ENCODE results near the gene TCFL5.

TCFL5 gene

DNA sequence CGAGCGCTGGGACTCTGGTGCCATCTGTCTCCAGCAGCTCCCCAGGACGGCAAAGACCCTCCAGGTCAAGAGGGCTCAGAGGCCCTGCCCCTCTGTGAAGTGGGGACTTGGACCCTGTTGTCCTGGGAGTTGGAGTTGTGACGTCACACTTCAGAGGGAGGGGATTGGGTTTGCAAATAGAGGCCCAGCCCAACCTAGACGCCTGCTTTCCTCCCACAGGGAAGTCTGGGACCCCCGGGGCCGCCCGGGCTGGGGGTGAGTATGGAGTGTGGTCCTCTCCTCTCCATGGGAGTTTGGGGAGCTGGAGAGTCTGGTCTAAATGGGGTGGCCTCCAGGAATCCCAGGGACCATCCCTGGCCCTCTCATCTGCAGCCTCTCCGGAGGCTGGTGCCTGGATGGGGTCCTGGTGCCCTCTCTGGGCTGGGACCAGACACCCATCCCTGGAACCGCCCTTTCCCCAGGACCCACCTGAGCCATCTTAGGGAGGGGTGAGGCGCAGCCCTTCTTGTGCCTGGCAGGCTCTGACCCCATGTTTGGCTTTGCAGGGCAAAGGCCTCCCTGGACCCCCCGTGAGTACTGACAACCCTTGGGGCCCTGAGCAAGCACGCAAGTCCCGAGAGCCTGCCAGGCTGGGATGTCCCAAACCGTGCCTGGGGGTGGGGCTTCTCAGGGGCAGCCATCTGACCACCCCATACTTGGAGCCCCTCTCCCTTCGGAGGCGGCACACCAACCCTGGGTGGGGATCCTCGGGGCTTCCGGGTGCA lies 40.5 kb downstream of the TCFL5 start:
- DNase-seq: no peak

- no peak for DNase-seq
Observed at GRCh38 chr20:62820208-62820961, 41.2 kb downstream of the TCFL5 start.

GRCh38 chr20:62819494-62820174 lies 42.0 kb downstream of the TCFL5 start:
- no peak for DNase-seq

- no peak for DNase-seq
Observed at GRCh38 chr20:62818592-62819493, 42.8 kb downstream of the TCFL5 start.

GRCh38 chr20:62817975-62818591 lies 43.5 kb downstream of the TCFL5 start:
- no peak for DNase-seq

DNA sequence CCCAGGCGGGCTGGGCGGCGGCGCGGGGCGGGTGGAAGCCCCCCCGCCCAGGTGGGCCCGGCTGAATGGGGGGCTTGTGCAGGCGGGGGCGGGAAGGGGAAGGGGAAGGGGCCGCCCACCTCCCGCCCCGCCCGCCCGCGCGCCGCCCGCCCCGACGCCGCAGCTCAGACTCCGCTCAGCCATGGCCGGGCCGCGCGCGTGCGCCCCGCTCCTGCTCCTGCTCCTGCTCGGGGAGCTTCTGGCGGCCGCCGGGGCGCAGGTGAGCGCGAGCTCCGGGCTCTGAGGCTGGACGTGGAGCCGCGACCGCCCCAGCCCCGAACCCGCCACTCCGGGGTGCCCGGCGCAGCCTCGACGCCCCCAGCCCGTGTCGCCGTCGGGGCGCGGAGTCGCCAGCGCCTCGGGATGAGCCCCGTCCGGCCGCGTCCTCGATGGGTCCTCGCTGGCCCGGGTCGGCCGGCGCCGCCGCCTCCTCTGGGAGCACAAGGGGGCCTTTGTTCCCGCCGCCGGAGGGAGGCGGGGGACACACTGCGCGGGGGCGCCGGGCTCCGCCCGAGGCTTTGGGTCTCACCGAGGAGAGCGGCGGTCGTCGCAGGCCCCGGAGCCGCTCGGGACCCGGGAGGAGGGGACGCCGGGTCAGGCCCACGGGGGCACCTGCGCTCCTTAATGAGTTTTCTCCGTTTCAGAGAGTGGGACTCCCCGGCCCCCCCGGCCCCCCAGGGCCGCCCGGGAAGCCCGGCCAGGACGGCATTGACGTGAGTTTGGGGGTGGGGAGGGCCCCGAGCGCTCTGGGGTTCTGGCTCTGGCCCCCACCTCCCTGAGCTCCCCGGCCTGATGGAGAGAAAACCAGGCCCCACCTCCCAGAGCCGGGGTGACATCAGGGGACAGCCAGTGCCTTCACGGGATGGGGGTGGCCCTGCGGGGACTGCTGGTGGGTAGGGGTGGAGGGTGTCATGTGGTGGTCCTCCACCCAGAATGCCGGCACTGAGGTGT lies 44.4 kb downstream of the TCFL5 start, which contains the start of gene COL9A3:
Gene COL9A3 (plus strand): TSS at position 167 of the 990 bp plus-strand sequence. CDS start 15 bp downstream, at position 182.
- DNase-seq: no peak

DNA sequence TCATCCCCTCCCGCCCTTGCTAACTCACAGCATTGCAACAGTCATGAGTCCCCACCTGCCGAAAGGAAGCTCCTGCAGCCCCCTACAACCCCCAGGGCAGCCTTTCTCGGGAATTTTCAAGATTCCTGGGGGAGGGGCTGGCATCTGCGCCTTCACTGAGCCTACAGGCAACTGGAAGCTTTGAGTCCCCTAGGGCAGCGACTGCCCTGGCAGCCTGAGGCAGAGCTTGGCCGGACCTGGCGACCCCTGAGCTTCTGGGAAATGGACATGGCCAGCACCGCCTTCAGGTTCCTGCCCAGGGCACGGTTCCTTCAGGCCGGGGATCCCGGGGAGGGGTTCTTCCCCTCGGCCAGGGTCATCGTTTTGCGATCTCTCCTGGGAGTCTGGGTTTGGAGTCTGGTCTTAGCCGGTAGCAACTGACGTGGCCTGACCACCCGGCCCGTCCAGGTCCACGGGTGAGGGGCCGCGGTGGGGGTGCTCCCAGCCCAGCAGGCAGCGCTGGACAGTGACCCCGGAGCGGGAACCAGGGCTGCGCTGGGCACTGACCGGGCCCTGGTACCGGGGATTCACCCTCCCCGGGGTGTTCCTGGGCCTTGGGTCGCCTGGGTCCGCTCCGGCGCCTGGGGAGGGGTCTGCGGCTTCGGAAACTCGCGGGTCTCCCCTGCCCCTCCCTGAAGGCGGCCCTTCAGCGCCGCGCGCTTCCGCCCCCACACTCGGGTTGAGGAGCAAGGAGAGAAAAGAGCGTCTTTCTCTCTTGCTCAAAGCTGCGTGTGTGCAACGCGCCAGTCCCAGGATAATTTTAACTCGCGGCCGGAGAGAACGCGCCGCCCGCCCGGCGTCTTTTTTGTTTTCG lies 45.4 kb downstream of the TCFL5 start:
- DNase-seq: no peak

DNA sequence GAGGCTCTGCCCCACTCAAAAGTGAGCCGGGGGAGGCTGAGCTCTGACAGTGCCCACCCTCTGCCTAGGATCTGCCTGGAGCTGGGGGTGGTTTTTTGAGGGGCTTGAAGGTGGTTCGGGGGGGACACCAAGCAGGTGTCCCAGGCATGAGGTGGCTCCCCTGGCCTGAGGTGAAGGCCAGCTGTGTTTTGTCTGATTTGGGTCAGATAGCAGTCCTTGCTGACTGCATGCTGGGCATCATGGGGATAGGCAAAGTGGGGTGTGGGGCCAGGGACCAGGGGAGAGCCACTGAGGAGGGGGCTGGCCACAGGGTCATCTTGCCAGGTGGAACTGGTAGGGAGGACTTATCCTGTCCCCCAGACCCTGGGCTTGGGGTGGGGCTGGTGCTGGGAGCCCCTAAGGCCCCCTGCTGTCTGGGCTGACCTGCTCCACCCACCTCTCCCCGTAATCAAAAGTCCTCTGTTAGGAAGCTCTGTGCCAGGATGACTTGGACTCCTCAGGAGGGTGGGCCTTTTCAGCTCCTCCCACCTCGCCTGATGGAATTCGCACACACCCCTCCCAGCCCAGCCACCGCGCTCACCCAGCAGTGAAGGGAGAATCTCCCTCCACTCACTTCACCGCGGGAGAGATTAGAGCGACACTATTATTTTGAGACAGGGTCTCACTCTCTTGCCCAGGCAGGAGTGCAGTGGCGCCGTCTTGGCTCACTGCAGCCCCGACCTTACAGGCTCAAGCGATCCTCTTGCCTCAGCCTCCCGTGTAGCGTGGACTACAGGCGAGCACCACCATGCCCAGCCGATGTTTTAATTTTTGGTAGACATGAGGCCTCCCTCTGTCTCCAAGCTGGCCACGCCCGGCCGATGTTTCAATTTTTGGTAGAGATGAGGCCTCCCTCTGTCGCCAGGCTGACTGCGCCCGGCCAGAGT lies 46.3 kb downstream of the TCFL5 start:
- no peak for DNase-seq

DNA sequence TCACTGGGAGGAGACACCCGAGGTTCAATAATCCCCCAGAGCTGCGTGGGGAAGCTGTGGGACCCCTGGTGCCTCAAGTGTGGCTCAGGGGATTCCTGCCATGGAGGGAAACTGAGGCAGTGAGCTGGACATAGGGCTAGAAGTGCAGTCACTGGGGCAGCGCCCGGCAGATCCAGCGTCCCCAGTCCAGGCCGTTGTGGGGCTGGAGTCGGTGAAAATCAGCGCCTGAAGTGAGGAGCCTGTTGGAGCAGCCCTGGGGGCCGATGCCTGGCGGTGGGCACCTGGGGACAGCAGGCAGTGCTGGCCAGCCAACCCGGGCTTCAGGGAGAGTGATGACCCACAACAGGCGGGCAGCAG lies 46.9 kb downstream of the TCFL5 start:
- DNase-seq: no peak

DNA sequence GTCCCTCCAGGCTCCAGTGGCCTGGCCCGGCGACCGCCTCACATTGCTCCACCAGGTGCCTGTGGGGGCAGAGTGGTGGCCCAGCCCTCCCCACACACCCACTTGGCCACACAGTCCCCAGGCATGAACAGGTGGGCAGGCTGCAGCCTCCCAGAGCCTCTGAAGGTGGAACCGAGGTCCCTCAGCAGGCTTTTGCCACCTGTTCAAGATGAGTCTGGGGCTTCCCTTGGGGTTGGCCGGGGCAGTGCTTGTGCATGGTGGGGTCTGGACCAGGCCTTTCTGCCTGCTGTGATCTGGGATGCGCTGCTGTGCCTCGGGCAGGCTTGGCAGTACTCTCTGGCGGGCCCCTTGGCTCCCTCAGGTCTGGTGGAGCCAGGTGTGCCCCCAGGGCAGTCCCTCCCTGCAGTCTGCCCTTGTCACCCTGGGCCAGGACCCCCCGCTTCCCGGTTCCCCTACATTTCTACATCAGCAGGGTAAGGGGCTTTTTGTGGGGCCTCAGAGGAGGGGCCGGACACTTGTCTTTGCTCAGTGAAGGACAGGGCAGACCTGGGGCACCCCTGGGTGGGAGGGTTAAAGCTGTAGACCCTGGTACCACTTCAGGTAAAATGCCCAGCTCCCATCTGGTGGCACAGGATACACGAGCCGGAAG lies 47.4 kb downstream of the TCFL5 start:
- no peak for DNase-seq

DNA sequence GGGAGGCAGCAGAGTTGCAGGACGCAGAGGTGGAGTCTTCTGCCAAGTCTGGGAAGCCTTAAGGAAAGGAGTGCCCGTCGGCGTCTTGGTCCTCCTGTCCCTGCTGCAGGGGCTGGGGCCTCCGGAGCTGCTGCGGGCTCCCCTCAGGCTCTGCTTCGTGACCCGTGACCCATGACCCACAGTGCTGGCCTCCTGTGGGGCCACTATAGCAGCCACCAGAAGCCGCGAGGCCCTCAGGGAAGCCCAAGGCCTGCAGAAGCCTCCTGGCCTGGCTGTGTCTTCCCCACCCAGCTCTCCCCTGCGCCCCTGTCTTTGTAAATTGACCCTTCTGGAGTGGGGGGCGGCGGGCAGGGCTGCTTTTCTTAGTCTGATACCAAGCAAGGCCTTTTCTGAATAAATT lies 48.0 kb downstream of the TCFL5 start:
- DNase-seq: no peak

DNA sequence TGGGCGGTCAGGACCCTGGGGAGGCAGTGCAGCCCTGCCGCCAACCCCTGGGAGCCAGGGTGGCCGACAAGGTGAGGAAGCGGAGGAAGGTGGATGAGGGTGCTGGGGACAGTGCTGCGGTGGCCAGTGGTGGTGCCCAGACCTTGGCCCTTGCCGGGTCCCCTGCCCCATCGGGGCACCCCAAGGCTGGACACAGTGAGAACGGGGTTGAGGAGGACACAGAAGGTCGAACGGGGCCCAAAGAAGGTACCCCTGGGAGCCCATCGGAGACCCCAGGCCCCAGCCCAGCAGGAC lies 48.8 kb downstream of the TCFL5 start:
- no peak for DNase-seq

DNA sequence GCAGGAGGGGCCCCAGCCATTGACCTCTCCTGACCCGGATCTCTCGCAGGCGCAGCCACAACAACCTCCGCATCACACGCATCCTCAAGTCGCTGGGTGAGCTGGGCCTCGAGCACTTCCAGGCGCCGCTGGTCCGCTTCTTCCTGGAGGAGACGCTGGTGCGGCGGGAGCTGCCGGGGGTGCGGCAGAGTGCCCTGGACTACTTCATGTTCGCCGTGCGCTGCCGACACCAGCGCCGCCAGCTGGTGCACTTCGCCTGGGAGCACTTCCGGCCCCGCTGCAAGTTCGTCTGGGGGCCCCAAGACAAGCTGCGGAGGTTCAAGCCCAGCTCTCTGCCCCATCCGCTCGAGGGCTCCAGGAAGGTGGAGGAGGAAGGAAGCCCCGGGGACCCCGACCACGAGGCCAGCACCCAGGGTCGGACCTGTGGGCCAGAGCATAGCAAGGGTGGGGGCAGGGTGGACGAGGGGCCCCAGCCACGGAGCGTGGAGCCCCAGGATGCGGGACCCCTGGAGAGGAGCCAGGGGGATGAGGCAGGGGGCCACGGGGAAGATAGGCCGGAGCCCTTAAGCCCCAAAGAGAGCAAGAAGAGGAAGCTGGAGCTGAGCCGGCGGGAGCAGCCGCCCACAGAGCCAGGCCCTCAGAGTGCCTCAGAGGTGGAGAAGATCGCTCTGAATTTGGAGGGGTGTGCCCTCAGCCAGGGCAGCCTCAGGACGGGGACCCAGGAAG lies 49.3 kb downstream of the TCFL5 start:
- DNase-seq: no peak

- no peak for DNase-seq
Observed at GRCh38 chr20:62811720-62812119, 49.9 kb downstream of the TCFL5 start.

- DNase-seq: no peak
Observed at GRCh38 chr20:62811320-62811719, 50.3 kb downstream of the TCFL5 start.

DNA sequence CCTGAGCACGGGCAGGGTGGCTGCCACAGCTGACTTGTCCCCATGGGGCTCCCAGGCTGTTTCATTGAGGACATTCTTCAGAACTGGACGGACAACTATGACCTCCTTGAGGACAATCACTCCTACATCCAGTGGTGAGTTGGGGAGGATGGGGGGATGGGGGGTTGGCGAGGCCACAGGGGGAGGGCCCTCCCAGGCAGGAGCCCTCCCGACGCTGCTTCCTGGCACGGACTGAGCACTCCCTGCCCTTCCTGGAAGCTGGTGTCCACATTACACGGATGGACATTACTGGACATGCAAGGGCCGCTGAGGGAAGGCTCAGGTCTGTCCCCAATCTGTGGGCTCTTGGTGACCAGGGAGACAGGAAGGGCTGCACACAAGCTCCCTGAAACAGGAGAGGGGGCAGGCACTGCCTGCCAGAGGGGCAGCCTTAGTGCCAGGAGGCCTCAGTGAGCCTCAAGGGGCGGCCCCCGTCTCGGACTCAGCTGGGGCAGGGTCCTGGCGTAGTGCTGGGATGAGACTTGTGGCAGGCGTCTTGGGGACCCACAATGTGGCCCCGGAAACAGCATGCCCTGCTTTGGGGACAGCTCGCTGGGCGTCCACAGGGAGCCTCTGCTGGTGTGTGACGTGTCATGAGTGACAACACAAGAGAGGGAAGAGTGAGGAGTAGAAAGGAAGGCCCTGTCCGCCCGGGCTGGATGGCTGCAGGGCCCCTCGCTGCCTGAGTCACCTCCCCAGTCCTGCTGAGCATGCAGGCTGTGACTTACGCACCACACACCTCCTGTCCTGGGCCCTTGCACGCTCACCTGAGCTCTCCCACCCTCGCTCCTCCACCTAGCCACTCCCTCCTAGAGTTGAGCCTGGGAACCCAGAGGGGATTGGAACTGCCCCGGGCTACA lies 51.8 kb downstream of the TCFL5 start:
- no peak for DNase-seq

Measured in NCI-H526 treated with DMSO at 0.1 percent for 48 hours (cell line).